ENCODE measurements around the gene TEX11.

GRCh38 chrX:70635669-70636068 lies 272.8 kb downstream of the TEX11 start:
- TF ChIP-seq CTCF (IDR thresholded peaks at IDR 0.05) (no peak), POLR2A (IDR thresholded peaks at IDR 0.05) (no peak)

All from Peyer's patch (tissue), 4 donors.